ENCODE data around the gene ASIC1. TPM values are rescaled to one million over a fixed set of nuclear protein-coding genes. Genes with fewer than 3 reads are reported as not detected.
"Not testable (repeated sequence)": the region's sequence is repeated elsewhere in the genome, so short reads cannot be mapped to it uniquely, and the experiment has no call there.

ASIC1 gene
- 0.99 TPM for total RNA-seq
- long read RNA-seq, partial matches to known transcripts: 0 of 1 reads
- long read RNA-seq, other reads (novel, unspliced or antisense): 1 of 1 reads

GRCh38 chr12:50057000-50057841, at the start of gene ASIC1:
TSS of gene ASIC1 (plus strand) at chr12:50057596. CDS start at chr12:50058767, 1,171 bp downstream.
- peak; percentile 87 for DNase-seq
- intact Hi-C loops (cut with micrococcal nuclease): loop anchor here (5.0 kb wide), 1 partner anchor 90 kb away; no protein-coding TSS in a partner anchor
- peak; percentile 90 for ATAC-seq

- intact Hi-C loops (cut with micrococcal nuclease): no loop called here
- no peak for ATAC-seq
- no peak for DNase-seq
Measured at GRCh38 chr12:50013361-50014147, 43.8 kb upstream of the ASIC1 start.

- ATAC-seq: no peak
- DNase-seq: no peak
- intact Hi-C loops (cut with micrococcal nuclease): no loop called here
Measured at GRCh38 chr12:50014342-50014741, 43.1 kb upstream of the ASIC1 start.

GRCh38 chr12:50016501-50017475, 40.6 kb upstream of the ASIC1 start:
- DNase-seq: no peak
- peak; percentile 80 for ATAC-seq
- intact Hi-C loops (cut with micrococcal nuclease): no loop called here

- intact Hi-C loops (cut with micrococcal nuclease): no loop called here
- ATAC-seq (peak; percentile 15), DNase-seq (no peak)
Measured at GRCh38 chr12:50017641-50018040, 39.8 kb upstream of the ASIC1 start.

DNA sequence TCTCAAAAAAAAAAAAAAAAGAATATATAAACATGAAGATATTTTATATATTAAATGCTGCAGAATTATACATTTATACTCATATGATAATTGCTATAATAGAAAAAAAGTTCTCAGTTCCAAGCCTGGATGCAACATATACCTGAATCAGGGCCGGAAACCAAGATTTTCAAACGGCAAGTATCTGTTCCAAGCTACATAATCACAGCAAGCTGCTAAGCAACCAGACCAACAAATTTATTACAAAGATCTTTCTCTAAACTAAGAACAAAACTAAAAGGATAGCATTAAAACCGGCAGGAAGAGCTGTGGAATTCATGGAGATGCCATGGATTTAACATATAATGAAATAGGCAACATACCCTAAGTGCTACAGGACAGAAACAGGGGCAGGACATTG, 39.2 kb upstream of the ASIC1 start:
- no peak for DNase-seq
- ATAC-seq: no peak
- intact Hi-C loops (cut with micrococcal nuclease): no loop called here

DNA sequence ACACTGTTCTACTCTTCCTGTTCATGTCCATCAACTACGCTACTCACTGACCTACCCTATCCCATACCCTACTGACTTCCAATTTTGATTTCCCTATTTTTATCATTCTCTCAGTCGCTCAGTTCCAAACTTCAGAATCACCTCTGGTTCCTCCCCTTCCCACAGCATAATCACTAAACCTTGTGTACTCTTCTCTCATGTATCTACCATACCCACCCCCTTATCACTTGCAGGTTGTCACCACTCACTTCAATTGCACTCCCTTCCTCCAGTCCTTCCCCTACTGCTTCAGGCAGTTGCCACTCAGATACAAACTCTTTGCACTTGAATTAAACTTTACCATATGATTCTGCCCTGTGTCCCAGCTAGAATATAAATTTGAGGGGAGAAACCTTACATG, 38.4 kb upstream of the ASIC1 start:
- ATAC-seq (peak; percentile 89), DNase-seq (no peak)
- intact Hi-C loops (cut with micrococcal nuclease): no loop called here

GRCh38 chr12:50019524-50019923, 37.9 kb upstream of the ASIC1 start:
- intact Hi-C loops (cut with micrococcal nuclease): no loop called here
- DNase-seq (no peak), ATAC-seq (no peak)

GRCh38 chr12:50021031-50021430, 36.4 kb upstream of the ASIC1 start:
- ATAC-seq: no peak
- intact Hi-C loops (cut with micrococcal nuclease): no loop called here

GRCh38 chr12:50022903-50023302, 34.5 kb upstream of the ASIC1 start:
- intact Hi-C loops (cut with micrococcal nuclease): no loop called here
- ATAC-seq (no peak), DNase-seq (no peak)

More at GRCh38 chr12:50021031-50021430, 36.4 kb upstream of the ASIC1 start:
- DNase-seq: no peak

GRCh38 chr12:50024227-50024626, 33.2 kb upstream of the ASIC1 start:
- DNase-seq (no peak), ATAC-seq (no peak)
- intact Hi-C loops (cut with micrococcal nuclease): no loop called here

GRCh38 chr12:50024805-50025186, 32.6 kb upstream of the ASIC1 start:
- intact Hi-C loops (cut with micrococcal nuclease): no loop called here
- ATAC-seq: no peak
- DNase-seq: no peak

DNA sequence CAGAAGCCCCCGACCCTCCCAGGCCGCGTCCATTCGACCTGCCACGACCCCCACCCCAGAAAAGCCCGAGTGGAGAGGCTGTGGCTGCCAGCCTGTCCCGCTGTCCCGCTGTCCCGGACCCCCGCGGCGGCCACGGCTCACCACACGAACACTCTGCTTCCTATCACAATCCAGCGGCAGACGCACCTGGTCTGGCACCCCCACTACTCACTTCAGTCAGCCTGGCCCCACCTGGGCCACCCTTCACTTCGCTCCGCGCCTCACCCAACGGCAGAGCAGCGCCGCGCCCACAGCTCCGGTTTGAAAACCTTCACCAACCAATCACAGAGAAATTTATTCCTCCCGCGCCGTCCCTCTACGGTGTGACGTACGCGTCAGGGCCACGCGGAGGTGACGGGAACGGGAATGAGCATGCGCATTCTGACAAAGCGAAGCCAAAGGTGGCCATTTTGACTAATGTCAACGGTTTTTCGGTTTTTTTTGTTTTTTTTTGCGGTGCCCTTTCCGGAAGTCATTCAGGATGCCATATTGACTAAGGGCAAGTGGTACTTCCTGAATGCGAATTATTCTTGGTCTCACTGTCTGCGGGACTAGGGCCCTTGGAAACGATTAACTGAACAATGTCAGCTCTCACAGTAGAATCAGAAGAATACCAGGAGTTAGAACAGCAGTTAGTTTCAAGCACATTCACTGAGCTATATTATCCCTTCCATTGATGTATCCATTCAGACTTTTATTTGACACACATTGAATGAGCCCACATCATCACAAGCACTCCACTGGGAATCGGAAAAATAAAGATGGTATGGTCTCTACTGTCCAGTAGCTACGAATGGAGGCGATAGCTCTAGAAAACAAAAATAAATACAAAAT, 32.0 kb upstream of the ASIC1 start, which contains the start of gene RACGAP1:
TSS of gene RACGAP1 (minus strand) at position 308 of the 873 bp plus-strand sequence. CDS start 8,779 bp downstream, outside the sequence.
- peak; percentile 93 for DNase-seq
- peak; percentile 99 for ATAC-seq
- intact Hi-C loops (cut with micrococcal nuclease): no loop called here

- intact Hi-C loops (cut with micrococcal nuclease): no loop called here
- no peak for ATAC-seq
Measured at GRCh38 chr12:50026691-50027090, 30.7 kb upstream of the ASIC1 start.

GRCh38 chr12:50030449-50030848, 26.9 kb upstream of the ASIC1 start:
- intact Hi-C loops (cut with micrococcal nuclease); ATAC-seq; DNase-seq: not testable (repeated sequence)

More at GRCh38 chr12:50026691-50027090, 30.7 kb upstream of the ASIC1 start:
- DNase-seq: no peak

DNA sequence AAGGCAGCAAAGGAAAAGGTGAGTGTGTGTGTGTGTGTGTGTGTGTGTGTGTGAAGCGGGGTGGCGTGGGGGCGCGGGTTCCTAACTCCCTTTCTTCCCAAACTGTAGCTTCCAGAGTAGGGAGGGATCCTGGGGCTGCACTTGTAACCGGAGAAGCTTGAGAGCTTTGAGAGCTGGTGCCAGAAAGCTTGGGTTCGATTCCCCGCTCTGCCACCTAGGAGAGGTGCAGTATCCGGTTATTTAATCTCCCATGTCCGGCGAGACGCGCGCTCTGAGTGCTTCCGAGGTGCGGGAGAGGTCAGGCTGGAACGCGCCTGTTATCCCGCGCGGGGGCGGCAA, 24.9 kb upstream of the ASIC1 start:
- ATAC-seq: no peak
- intact Hi-C loops (cut with micrococcal nuclease): no loop called here
- no peak for DNase-seq

DNA sequence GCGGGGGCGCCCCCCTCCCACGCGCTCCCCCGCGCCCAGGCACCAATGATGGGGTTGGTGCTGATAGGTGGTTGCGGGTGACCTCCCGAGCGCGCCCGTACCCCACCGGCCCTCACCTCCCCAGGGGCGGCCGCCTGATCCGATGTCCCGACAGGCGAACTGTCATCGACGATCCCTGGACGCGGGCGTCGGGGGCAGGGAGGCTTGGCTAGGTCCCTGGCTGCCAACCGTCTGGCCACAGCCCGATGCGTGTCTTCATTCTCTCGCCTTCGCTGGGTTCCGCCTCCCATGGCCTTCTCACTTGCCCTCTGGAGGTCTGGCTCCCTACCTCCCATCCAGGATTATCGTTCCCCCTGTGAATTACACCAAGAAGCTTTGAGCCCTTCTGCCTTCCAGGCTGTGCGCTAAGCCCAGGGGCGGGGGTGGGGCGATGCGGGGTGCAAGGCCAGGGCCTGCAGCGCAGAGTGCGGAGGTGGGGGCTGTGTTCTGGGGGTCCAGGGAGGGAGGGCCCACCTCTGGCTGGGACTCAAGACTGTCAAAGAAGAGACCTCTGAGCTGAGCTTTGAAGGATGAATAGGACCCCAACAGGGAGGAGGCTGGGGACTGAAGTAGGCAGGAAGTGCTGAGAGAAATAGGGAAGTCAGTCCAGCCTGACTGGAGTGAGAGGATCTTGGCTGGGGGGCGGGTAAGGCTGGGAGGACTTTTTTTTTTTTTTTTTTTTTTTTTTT, 24.4 kb upstream of the ASIC1 start:
- DNase-seq (no peak), ATAC-seq (peak; percentile 56)
- intact Hi-C loops (cut with micrococcal nuclease): no loop called here
